Non-pigmented ciliary epithelial cell (primary cell): ENCODE data around the gene POLR3B.
A peak's percentile ranks its signal among the peaks of the same experiment; 100 is the strongest.

Source experiments
- DNase-seq: peaks from one replicate; pipeline ENCODE4 v3.0.0-alpha.2; 2010; ENCODE audit warnings: low read depth

Gene POLR3B

DNA sequence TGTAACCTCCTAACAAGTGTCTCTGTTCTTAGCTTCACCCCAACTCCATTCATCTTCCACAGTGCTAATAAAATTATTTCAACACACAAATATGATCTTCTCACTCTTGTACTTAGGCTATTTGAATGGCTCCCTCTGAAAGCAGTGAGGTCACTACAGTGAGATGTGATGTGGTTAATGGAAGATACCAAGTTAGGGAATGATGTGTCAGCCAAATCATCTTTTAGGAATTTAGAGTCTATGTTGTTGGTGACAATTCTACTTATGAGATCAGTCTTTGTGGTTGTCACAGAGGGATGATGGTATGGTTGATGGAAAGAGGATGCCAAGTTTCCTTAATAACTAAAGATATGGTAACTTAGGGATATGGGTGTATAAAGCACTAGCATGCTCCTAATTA is 57.6 kb downstream of the POLR3B start:
- peak; percentile 34 for DNase-seq

DNA sequence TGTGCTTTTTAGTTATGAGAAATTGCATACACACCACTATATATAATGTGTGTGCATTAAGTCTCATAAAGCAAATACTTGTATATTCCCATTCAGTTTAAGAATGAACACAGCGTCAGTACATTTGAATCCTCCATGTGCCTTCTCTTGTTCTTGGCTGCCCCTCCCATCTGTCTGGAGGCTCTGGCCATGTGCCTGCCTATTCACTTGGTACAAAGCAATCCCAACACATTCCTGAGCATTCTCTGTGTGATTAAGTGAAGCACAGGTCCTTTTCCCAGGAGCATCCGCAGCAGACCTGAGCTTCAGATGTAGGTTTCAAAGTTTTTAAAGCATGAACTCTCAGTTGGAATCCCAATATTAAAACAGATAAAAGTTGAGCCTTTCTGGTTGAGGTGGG is 58.7 kb downstream of the POLR3B start:
- no peak for DNase-seq

DNA sequence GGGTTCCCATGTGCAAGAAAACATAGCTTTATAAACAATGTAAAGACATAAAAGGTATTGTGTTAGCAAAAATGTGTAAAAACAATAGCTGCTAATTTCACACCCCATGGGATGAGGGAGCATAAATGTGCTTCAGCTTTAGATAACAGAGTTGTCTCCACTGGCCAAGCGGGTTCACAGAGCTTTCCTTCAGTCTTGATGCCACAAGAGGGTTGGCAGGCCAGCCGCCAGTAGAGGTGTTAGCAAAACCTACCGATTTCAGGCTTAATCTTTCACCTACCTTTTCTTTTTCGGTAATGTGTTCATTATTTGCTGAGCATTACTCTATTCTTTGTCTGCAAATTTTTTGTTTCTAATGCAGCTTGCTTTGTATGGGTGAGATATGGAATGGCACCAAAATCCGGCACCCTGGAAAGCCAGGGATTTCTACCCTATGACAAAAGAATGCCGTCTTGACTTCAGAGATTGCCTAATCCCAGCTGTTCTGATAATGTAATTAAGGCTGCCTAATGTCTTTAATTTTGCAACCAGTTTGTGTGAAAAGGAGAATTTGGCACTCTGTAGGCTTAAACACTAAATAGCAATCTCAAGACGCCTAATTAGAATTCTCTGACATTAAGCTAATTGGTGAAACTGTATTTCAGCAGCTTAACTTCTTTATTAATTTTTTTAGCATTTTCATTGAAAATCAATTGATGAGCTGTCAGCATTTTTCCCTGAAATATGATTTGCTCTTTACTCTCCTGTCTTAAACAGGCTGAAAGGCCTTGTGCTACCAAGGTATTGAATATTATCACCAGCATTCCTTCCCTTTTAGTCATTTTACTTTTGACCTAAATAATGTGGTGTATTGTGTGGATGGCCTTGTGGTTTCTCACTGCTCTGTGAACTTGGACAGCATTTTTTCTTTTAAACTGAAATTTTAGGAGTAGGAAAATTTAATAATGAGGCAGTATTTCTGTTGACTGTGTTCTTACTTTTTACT is 60.7 kb downstream of the POLR3B start:
- peak; percentile 55 for DNase-seq

DNA sequence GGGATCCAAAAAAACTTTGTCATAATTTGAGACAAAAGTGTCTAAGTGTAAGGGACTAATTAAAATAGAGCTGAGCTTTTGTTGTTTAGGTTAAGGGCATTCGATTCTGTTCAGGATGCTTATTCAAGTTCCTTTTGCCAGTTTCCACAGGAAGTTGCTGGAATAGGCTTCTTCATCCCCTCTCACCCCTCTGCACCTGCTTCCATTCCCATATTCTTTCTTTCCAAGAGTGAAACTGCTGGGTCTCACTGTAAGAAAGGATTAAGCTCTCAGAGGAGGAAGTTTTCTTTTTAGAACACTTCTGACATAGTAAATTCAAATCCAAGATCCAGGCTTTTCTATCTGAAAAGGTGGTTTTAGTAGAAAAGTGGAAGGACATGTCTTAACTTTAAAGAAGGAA is 61.4 kb downstream of the POLR3B start:
- no peak for DNase-seq

DNA sequence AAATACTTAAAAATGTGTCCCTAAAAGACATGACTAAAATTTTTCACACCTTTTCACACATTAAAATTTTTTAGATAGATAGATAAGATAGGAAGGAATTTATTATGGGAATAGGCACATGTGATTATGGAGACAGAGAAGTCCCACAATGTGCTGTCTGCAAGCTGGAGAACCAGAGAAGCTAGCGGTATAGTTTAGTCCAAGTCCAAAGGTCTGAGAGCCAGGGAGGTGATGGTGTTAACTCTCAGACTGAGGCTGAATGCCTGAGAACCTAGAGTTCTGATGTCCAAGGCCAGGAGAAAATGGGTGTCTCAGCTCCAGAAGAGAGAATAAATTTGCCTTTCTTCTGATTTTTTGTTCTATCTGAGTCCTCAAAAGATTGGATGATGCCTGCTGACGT is 65.7 kb downstream of the POLR3B start:
- no peak for DNase-seq

DNA sequence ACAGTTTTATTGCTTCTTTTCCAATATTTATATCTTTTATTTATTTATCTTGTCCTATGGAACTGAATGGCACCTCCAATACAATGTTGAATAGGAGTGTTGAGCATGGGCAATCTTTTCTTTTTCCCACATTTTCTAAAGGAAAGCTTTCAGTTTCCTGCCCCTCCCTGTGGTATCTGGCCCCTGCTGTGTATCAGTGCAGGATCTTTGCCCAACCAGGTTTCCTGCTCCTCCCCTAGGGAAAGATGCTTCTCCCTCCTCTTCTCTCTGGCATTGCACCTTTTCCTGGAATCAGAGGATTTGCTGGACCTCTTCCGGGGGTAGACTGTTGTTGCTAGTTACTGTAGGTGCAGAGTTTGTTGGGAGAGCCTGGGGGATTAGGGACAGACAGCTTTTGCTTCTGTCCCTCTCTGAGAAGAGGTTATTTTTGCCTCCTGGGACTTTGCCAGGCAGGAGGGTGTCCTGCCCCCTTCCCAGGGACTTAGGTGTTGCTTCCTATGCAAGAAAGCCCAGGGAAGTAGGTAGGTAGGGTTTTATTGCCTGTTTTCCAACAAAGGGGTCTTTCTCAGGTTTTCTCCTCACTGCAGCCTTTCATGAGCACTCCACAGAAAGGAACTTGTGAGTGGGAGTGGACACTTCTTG is 67.6 kb downstream of the POLR3B start:
- DNase-seq = no peak

DNA sequence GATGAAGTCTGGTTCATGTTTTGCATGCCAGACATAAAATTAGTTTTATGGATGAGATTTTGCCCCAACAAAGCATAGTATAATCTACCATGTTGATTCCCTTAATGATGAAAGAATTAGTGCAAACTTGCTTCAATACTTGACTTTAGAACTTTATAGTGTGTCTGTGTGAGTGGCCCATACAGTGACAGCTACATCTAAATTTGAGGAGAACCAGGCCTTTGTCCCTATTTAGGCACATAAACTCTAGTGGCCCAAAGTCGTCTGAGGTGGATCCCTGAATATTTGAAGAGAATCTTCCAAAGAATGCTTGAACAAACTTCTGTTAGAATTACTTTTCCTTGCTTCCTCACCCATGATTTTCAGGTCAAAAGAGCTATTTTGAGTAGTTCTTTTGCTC is 70.4 kb downstream of the POLR3B start:
- DNase-seq = no peak

DNA sequence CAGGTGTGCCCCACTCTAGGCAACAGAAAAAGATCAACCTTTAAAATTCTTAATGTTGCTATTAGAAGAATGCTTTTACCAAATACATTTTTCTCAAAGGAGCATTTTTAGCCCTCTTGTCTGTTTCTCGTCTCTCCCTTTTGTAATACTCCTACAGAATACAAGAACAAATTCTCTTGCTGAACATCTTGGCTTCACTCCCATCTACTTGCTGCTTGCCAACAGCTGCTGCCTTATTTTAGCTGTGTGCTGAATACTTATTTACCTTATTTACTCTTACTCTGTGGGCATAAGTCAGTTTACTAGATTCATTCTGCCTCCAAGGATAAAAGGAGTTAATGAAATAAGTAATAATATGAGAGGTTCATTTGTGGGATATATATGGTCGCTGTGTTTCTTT is 70.8 kb downstream of the POLR3B start:
- no peak for DNase-seq

DNA sequence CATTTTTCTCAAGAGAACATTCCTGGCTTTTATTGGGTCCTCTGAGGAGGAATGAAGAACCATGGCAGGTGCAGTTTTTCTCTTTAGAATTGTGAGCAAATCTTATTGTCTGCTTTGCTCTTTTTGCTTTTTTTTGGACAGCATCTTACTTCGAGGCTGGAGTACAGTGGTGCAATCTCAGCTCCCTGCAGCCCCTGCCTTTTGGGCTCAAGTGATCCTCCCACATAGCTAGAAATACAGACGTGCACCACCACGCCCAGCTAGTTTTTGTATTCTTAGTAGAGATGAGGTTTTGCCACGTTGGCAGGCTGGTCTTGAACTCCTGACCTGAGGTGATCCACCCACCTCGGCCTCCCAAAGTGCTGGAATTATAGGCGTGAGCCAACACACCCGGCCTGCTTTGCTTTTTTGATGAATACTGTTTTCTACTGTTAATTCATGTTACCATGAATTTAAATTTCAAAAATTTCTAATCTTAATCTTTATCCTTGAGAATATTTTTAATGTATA is 71.5 kb downstream of the POLR3B start:
- DNase-seq = no peak

DNA sequence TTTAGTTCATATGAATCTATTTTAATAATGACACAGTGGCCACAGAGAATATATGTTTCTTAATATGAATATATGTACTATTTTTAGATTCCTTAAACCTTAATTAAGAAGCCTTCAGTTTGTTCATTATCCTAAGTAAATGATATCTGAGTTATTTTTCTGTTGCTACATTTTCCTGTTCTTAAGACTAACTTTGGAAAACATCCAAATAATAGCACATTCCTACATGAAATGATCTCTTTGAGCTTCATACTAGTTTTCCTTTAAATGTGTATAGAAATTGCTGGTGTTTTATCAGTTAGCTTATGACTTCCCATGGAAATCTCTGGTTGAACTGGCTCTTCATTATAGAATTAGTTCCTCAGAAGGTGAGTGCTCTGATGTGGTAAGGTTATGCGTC is 72.1 kb downstream of the POLR3B start:
- DNase-seq = no peak

DNA sequence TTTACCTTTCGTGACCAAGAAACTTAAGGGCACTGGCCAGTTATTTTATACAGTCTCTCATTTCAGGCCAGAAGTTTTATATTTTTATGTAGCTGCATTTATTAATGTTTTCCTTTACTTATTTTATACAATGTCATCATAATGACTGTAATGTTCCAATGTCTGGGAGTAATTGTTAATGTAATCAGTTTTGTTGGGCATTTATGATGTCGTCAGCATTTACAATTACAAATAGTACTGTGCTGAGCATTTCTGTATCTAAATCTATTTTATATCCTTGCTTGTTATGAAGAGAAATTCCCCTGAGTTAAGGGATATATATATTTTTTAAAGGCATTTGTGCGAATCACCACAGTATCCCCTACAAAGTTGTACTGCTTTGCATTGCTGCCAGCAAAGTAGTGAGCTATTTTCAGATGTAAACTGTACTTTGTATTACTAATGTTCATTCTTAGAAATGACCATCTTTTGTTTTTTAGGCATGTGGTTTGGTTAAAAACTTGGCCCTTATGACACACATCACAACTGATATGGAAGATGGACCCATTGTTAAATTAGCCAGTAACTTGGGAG is 74.4 kb downstream of the POLR3B start:
- DNase-seq = no peak

DNA sequence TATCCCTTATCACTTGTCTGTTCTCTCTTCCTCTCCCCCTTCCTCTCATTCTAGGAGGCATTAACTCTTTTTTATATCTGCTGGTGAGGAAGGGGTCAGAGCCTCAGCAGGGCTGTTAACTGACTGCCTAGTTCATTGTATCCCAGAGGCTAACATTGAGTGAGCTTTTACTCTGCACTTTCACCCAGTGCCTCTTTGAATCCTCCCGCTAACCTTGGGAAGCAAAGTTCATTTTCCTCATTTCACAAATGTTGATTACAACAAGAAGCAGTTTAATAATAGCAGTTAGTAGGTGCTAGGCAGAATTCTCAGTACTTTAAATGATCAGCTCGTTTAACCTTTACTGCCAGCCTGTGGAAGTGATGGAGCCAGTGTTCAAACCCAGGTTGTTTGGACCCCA is 75.5 kb downstream of the POLR3B start:
- DNase-seq = no peak

DNA sequence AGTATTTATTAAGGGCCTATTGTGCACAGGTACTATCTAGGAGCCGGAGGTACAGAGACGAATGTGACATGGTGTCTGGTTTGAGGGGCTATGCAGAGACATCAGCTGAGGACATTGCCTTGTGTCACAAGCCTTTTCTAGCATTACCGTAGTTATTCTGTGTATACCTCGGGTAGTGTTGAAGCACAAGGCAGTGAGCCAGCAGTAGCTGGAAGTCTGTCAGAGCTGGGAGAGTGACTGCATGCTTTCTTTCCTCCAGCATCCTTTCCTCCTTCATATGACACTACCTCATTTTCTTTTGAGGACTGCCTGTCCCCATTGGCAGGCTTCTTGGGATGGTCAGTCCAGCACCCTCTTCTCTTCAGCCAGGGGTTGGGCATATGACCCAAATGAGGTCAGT is 77.0 kb downstream of the POLR3B start:
- no peak for DNase-seq

DNA sequence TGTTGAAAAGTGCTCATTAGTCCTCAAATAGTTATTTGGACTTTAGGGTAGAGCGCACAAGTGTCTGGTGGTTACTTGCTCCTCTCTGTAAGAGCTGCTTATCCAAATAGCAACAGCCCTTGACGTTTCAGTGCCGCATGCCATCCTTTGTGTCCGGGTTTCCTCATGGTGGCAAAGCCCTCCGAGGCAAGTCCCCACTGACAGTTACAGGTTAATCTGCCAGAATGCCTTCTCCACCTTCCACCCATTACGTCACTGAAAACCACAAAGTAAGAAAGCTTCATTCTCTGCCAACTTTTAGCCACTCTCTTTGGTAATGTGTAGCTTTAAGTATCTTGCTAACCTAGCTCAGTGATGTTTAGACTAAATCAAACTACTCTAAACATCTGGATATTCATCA is 78.6 kb downstream of the POLR3B start:
- DNase-seq = no peak

DNA sequence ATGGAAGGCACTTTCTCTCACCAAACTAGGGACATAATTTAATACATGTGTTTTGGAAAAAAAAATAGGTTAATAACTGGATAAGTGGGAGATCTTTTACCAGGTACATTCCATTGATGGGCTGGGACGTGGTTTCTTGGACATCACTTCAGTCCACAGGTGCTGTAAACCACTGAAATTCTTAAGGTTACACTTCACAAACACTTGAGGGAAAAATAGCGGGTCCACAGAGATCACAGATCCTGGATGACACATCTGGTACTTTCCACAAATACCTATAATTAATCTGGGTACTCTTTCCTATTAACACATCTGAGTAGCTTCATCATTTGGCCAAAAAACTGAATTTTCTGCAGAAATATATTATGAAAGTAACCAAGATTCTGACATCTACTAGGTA is 85.0 kb downstream of the POLR3B start:
- no peak for DNase-seq

DNA sequence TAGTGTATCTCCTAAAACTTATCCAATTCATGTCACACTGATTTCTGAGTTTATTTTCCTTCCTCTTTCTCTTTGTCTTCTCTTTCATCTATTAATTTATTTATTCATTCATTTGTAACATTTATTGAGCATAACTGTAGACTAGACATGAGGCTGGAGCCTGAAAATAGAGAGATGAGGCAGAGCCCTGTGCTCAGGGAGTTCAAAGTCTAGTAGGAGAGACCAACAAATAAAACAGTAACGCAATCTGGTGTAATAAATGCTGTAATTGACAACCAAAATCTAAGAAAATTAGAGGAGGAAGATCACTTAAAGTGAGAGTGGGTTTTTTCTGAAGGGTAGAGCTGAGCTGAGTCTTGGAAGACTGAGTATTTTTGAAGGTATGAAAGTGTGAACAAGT is 87.5 kb downstream of the POLR3B start:
- no peak for DNase-seq

DNA sequence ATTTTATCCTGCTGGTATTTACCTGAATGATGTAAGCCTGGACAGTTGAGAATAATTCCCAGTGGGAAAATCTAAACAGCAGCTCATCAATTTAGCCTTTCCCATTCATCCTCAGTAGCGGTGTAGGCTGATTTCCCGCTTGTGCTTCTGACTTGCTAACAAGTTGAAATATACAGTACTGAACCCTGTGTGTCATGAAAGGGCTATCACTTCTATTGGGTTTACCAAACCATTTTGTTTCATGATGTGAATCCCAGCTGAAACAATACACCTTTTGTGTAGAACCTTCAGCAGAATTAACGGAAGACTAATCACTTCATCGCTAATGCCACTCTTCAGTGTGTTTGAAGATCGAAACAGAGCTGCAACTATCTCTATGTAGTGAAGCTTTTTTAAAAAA is 88.4 kb downstream of the POLR3B start:
- no peak for DNase-seq

DNA sequence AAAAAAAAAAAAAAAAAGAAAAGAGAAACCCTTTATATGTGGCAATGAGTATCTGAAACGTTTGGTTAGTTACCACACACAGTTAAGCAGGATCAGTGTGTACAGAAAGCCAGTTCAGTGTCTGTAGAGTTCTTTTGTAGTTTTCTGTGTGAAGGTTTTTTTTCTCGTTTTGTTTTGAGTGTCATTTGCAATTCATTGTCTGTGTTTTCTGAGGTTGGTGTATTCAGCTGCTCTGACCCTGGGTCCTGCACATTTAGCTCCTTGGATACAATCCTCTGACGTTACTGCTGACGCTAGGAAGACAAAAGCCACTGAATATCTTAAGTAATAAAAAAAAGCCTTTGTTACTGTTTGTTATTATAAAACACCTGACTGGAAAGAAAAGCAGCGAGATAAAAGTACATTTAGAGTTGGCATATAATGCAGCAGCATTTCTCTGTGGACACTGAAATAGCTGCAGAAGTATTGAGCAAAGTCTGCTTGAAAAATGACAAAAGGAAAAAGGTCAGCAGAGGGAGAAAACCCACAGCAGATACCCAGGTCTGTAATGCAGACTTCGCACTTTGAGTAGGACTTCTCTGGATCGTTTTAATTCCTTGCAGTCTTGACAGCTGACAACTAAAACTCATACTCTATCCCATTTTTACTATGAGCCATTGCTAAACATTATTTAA is 89.0 kb downstream of the POLR3B start:
- no peak for DNase-seq

DNA sequence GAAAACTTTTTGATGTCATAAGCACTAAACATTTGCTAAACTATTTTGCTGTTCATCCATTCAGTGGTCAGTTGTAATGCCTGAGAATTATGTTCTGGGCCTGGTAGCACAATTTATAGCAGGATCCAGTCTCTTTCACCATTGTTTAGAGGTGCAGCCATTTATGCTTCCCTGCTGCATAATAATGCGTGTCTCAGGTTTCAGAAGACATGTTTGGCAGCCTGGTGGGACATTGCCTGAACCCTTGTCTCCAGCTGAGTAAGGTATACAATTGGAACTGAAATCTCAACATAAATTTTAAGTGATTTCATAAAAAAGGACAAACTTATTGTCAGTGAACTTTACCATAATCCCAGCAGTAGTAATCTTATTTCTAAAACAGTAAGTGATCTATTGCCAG is 94.8 kb downstream of the POLR3B start:
- no peak for DNase-seq

DNA sequence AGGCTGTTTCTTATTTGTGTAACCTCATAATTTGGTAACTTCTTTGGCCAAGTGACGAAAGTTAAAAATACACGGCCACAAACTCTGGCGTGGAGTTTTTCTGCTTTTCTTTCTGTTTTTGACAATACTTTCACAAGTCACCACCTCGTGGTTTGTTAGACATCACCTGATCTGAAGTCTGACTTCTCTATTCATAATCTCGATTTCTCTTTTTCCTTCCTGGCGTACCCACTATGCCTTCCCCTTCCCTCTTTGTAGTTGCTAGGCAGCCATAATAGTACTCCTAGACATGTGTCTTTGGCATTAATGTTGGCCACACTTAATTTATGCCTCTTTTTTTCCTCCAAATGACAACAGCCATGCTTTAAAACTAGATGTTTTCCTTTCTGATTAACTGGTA is 97.6 kb downstream of the POLR3B start:
- DNase-seq = no peak

DNA sequence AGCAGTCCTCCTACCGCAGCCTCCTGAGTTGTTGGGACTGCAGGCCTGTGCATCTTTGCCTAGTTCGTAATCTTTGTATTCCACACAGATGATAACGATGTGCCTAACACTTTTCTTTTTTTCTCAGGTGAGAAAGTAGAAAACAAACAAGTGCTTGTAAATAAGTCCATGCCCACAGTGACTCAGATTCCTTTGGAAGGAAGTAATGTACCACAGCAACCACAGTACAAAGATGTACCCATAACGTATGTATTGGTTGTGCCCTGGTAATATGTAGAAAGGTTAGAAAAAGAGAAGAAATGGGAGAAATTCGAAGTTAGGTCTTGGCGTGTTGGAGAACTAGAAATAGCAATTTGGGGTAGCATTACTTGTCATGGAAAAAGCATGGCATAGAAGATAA is 101.6 kb downstream of the POLR3B start:
- no peak for DNase-seq

DNA sequence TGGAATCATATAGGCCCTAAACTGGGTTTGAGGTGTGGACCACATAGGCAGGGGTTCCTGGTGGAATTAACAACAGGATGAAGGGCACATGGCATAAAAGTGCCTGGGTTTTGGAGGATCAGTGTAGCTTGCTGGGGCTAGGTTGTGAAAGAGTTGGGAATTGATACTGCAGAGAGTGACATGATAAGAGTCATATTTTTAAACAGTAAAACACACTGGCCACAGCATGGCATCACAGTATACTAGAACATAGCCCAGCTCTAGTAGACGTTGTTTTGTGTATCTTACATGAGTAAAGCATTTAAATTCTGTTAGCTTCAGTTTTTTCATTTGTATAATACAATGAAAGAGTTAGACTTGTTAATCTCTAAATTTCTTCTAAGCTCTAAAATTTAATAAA is 102.0 kb downstream of the POLR3B start:
- DNase-seq = no peak

DNA sequence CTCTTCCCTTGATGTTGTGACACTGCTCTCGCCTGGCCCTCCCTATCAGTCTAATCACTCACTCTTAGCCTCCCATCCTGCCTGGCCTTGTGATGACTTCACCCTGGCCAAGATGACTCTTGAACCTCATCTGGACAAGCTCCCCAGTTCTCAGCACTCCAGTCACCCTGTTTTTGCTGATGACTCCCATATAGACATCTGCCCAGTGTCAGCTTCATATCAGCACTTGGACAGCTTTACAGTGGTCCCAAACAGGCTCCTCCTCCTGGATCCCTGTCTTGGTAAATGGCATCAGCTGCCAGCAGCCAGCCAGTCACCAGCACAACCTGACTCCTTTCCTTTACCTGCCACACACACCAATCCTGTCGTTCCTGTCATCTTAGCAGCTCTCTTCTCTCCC is 104.2 kb downstream of the POLR3B start:
- DNase-seq = no peak
